Thyroid gland (tissue), 4 donors: ENCODE measurements around the gene ANKRD60. TPM values are rescaled to one million over a fixed set of nuclear protein-coding genes. Genes with fewer than 3 reads are reported as not detected.

Source experiments
- DNase-seq, 2 donors: peaks; one replicate each; pipeline ENCODE4 v3.0.0-alpha.2; 2019
- H3K27ac ChIP-seq, 3 donors: fragments of 200-600 bp; sonication (generic); 1 replicate in 2 of 3; 2 replicates in 1 of 3; pipeline ENCODE4 v1.5.1; 2016 to 2019; ENCODE audit warnings: mild to moderate bottlenecking in 1 of 3, moderate library complexity in 1 of 3
- H3K27me3 ChIP-seq: fragments of 200-600 bp; sonication (generic); one replicate; pipeline ENCODE4 v1.5.1; 2019
- H3K36me3 ChIP-seq, 2 donors: fragments of 200-600 bp; sonication (generic); one replicate each; pipeline ENCODE4 v1.5.1; 2016 to 2019
- H3K4me1 ChIP-seq, 2 donors: fragments of 200-600 bp; sonication (generic); one replicate each; pipeline ENCODE4 v1.5.1; 2017 to 2019
- H3K4me3 ChIP-seq, 3 donors: fragments of 200-600 bp; sonication (generic); replicated peaks in 1 of 3; 1 replicate in 2 of 3; 2 replicates in 1 of 3; pipeline ENCODE4 v1.5.1; 2016; ENCODE audit warnings: mild to moderate bottlenecking in 1 of 3
- H3K9me3 ChIP-seq: fragments of 200-600 bp; sonication (generic); one replicate; pipeline ENCODE4 v1.5.1; 2017
- POLR2A ChIP-seq, 2 donors: fragments of 450-650 bp; IDR thresholded peaks; one replicate each; pipeline ENCODE4 v1.6.1; 2017; ENCODE audit warnings: antibody characterized with exemption in 2 of 2, mild to moderate bottlenecking in 2 of 2, moderate library complexity in 1 of 2
- WGBS, 2 donors: methylation state at CpG; one replicate each; pipeline ENCODE4 v1.1.5; 2017; 5-methylcytosine and 5-hydroxymethylcytosine counted together
- intact Hi-C: fragments of 100-400 bp; cut with DNase I; formaldehyde crosslinking; loops from one replicate; pipeline ENCODE4 v1.15.1; 2023
- total RNA-seq, 4 donors: library from RNA; depleted of rRNA; stranded (reverse); fragments of >200 nt; gene quantifications; one replicate each; pipeline ENCODE4 v1.2.3, GENCODE V29; 2016
- TF ChIP-seq, protein P1 (sequence below), 6 experiments: fragments of 200-600 bp in 3 of 6; fragments of 450-650 bp in 3 of 6; sonication (generic) in 3 of 6; IDR thresholded peaks; one replicate each; pipeline ENCODE4 v1.5.1; 2016 to 2019; ENCODE audit warnings: antibody characterized with exemption in 6 of 6, mild to moderate bottlenecking in 2 of 6, inconsistent platforms in 1 of 6, moderate library complexity in 1 of 6

ANKRD60 gene
- total RNA-seq, 4 donors from 2014 or later: not detected

GRCh38 chr20:58214310-58214709, 14.1 kb downstream of the ANKRD60 start:
- H3K36me3 ChIP-seq: no peaks in the 10 kb centered on the region
- no peak overlapping the region for H3K4me3 ChIP-seq
- H3K4me1 ChIP-seq: no peaks in the 10 kb centered on the region
- H3K27me3 ChIP-seq: no peaks in the 10 kb centered on the region
- TF ChIP-seq, protein P1, sequence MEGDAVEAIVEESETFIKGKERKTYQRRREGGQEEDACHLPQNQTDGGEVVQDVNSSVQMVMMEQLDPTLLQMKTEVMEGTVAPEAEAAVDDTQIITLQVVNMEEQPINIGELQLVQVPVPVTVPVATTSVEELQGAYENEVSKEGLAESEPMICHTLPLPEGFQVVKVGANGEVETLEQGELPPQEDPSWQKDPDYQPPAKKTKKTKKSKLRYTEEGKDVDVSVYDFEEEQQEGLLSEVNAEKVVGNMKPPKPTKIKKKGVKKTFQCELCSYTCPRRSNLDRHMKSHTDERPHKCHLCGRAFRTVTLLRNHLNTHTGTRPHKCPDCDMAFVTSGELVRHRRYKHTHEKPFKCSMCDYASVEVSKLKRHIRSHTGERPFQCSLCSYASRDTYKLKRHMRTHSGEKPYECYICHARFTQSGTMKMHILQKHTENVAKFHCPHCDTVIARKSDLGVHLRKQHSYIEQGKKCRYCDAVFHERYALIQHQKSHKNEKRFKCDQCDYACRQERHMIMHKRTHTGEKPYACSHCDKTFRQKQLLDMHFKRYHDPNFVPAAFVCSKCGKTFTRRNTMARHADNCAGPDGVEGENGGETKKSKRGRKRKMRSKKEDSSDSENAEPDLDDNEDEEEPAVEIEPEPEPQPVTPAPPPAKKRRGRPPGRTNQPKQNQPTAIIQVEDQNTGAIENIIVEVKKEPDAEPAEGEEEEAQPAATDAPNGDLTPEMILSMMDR (IDR thresholded peaks at IDR 0.05): no peak
- TF ChIP-seq POLR2A (IDR thresholded peaks at IDR 0.05): no peak
- no peaks in the 10 kb centered on the region for H3K9me3 ChIP-seq
- DNase-seq: no peak
- H3K27ac ChIP-seq: no peak overlapping the region
- WGBS, 2 donors: 88 to 92% methylated on average over 5 to 8 of the region's 8 CpGs
- intact Hi-C loops: loop anchor here (5.0 to 10.0 kb wide), 2 partner anchors 617 to 830 kb away; no protein-coding TSS in a partner anchor

DNA sequence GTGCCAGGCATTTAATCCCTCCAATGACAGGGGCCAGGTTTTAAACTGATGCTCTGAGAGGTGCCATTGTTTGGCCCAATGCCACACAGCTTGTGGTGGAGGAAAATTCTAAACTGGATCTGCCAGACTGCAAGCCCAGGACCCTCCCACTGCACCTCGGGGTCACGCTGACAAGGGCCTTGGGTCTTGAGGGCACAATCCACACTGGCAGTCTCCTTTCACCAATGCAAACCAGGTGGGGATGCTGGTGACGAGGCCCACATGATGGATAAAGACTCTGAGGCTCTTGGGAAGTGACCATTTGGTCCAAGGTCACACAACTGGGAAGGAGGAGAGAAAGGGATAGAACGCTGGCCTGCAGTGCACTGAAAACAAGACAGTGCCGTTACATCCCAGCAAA, 14.7 kb downstream of the ANKRD60 start:
- no peak overlapping the region for H3K27ac ChIP-seq
- DNase-seq: no peak
- H3K4me1 ChIP-seq: no peaks in the 10 kb centered on the region
- intact Hi-C loops: loop anchor here (5.0 to 10.0 kb wide), 2 partner anchors 616 to 829 kb away; no protein-coding TSS in a partner anchor
- H3K36me3 ChIP-seq: no peaks in the 10 kb centered on the region
- H3K9me3 ChIP-seq: no peaks in the 10 kb centered on the region
- TF ChIP-seq, protein P1 (IDR thresholded peaks at IDR 0.05): no peak
- no peak for TF ChIP-seq POLR2A (IDR thresholded peaks at IDR 0.05)
- 58 to 71% methylated on average over 5 of the region's 5 CpGs for WGBS, 2 donors
- H3K27me3 ChIP-seq: no peaks in the 10 kb centered on the region
- no peak overlapping the region for H3K4me3 ChIP-seq

DNA sequence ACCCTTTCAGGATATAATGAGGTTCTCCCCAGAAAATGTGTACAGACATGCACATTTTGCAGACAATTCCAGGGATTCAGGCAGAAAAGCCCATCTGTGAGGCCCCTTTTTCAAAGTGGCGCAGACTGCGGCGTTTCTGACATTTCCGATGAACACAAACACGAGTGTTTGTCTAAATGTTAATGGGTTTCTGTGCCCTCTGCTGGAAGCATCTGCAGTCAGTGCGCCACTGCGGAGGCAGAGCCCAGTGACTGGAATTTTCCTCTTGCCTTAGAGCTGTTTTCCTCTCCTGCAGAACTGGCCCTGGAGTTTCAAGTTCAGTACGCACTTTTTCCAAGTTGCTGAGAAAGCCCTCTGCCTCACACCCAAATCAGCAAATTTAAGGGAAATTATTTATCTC, 15.3 kb downstream of the ANKRD60 start:
- no peak for DNase-seq
- H3K27ac ChIP-seq: no peak overlapping the region
- no peaks in the 10 kb centered on the region for H3K4me1 ChIP-seq
- 57 to 58% methylated on average over 8 of the region's 8 CpGs for WGBS, 2 donors
- no peaks in the 10 kb centered on the region for H3K36me3 ChIP-seq
- TF ChIP-seq, protein P1 (IDR thresholded peaks at IDR 0.05): no peak
- TF ChIP-seq POLR2A (IDR thresholded peaks at IDR 0.05): no peak
- intact Hi-C loops: loop anchor here (5.0 to 10.0 kb wide), 2 partner anchors 616 to 828 kb away; no protein-coding TSS in a partner anchor
- no peak overlapping the region for H3K4me3 ChIP-seq
- H3K9me3 ChIP-seq: no peaks in the 10 kb centered on the region
- no peaks in the 10 kb centered on the region for H3K27me3 ChIP-seq

DNA sequence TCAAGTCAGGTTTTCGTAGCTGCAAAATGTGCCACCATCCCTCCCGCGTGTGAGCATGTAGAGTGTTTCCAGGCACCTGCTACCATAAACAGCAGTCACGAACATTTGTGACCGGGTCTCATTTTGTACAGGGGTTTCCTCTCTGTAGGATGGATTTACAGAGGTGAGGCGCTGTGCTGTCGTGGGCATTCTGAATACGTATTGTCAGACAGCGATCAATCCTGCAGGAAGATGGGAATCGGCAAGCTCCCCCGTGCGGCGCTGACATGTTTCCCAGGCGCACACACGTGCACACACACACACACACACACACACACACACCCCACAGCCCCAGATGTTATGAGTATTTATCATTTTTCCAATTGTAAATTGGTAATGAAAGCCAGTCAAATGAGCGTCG, 15.8 kb downstream of the ANKRD60 start:
- H3K36me3 ChIP-seq: no peaks in the 10 kb centered on the region
- H3K27ac ChIP-seq: no peak overlapping the region
- no peaks in the 10 kb centered on the region for H3K9me3 ChIP-seq
- intact Hi-C loops: loop anchor here (5.0 to 10.0 kb wide), 2 partner anchors 615 to 828 kb away; no protein-coding TSS in a partner anchor
- no peaks in the 10 kb centered on the region for H3K27me3 ChIP-seq
- 73 to 79% methylated on average over 16 to 17 of the region's 17 CpGs for WGBS, 2 donors
- no peaks in the 10 kb centered on the region for H3K4me1 ChIP-seq
- H3K4me3 ChIP-seq: no peak overlapping the region
- TF ChIP-seq, protein P1 (IDR thresholded peaks at IDR 0.05): no peak
- TF ChIP-seq POLR2A (IDR thresholded peaks at IDR 0.05): no peak
- DNase-seq: no peak

DNA sequence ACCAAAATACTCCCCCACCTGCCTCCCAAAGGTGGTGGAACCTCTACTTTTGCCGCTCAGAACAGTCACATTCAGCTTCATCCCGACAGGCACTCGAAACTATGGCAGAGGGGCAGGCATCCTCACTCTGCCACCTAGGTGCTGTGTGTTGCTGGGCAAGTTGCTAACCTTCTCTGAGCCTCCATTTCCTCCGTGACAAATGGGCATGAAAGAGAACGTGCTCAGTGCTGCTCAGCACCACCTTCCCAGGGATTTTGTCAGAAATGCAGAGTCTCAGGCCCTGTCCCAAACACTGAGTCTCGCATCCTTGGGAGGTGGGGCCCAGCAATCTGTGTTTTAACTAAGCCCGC, 18.1 kb downstream of the ANKRD60 start:
- intact Hi-C loops: loop anchor here (5.0 to 10.0 kb wide), 2 partner anchors 613 to 826 kb away; no protein-coding TSS in a partner anchor
- TF ChIP-seq, protein P1 (IDR thresholded peaks at IDR 0.05): no peak
- no peak for TF ChIP-seq POLR2A (IDR thresholded peaks at IDR 0.05)
- Histone ChIP-seq H3K9me3 (no peaks in the 10 kb centered on the region), H3K27ac (no peak overlapping the region), H3K36me3 (no peaks in the 10 kb centered on the region), H3K4me1 (no peaks in the 10 kb centered on the region), H3K27me3 (no peaks in the 10 kb centered on the region), H3K4me3 (no peak overlapping the region)
- DNase-seq: no peak
- 86% methylated on average over 7 of the region's 7 CpGs for WGBS, 2 donors
